IMR-90 (cell line): ENCODE results near the gene VPS35L. TPM values are rescaled to one million over a fixed set of nuclear protein-coding genes. Genes with fewer than 3 reads are reported as not detected.
A peak's percentile ranks its signal among the peaks of the same experiment; 100 is the strongest.

Source experiments
- ATAC-seq: fragments of 200-7000 bp; cut with Tn5 transposase; 2 replicates; pipeline ENCODE4 v1.9.1; 2020; ENCODE audit warnings: low read depth, mild to moderate bottlenecking, moderate library complexity
- BruUV-seq: library from RNA; stranded (reverse); fragments of 400-500 nt; replicated peaks from 2 replicates; lab custom pipeline; 2021; lab: Mats Ljungman, UMichigan
- CTCF ChIA-PET: fragments of 300-600 bp; formaldehyde crosslinking; extraction: SDS; loops from one replicate; lab custom pipeline; 2021; ENCODE audit warnings: antibody characterized with exemption; lab: Yijun Ruan, JAX
- POLR2A ChIA-PET: fragments of 300-600 bp; sonication (Branson Sonifier 250); formaldehyde crosslinking; loops from one replicate; lab custom pipeline; 2022; ENCODE audit warnings: antibody characterized with exemption; ENCODE audit not compliant: unreplicated experiment; lab: Charles Lee
- DNase-seq: peaks from one replicate; pipeline ENCODE4 v3.0.0; 2013
- H2AFZ ChIP-seq: replicated peaks from 2 replicates; pipeline ENCODE3; 2013; ENCODE audit warnings: low read length, mild to moderate bottlenecking; ENCODE audit not compliant: poor library complexity
- H2AK5ac ChIP-seq: 2 replicates; pipeline ENCODE4 v1.6.1; 2013; ENCODE audit warnings: low read depth, low read length, inconsistent platforms
- H2AK9ac ChIP-seq: replicated peaks from 2 replicates; pipeline ENCODE3; 2013; ENCODE audit warnings: mild to moderate bottlenecking, low read depth, low read length, moderate library complexity; ENCODE audit not compliant: poor library complexity
- H2BK120ac ChIP-seq: 2 replicates; pipeline ENCODE4 v1.6.1; 2013; ENCODE audit warnings: low read depth, low read length, inconsistent platforms
- H2BK15ac ChIP-seq: 3 replicates; pipeline ENCODE4 v1.6.1; 2013; ENCODE audit warnings: low read depth, low read length, inconsistent platforms
- H2BK20ac ChIP-seq: 2 replicates; pipeline ENCODE4 v1.6.1; 2013; ENCODE audit warnings: low read depth, mild to moderate bottlenecking, inconsistent platforms, low read length, moderate library complexity
- H2BK5ac ChIP-seq: 2 replicates; pipeline ENCODE4 v1.6.1; 2013; ENCODE audit warnings: mild to moderate bottlenecking, low read depth, low read length, inconsistent platforms; ENCODE audit not compliant: poor library complexity, severe bottlenecking
- H3K14ac ChIP-seq: replicated peaks from 2 replicates; pipeline ENCODE4 v1.6.1; 2013; ENCODE audit warnings: low read depth, low read length, inconsistent platforms
- H3K18ac ChIP-seq: 2 replicates; pipeline ENCODE4 v1.6.1; 2013; ENCODE audit warnings: low read depth, low read length, control low read depth
- H3K23ac ChIP-seq: 2 replicates; pipeline ENCODE4 v1.6.1; 2013; ENCODE audit warnings: low read depth, low read length, inconsistent platforms
- H3K27ac ChIP-seq: 2 replicates; pipeline ENCODE4 v1.5.1; 2013; ENCODE audit warnings: mild to moderate bottlenecking, control low read depth, low read length; ENCODE audit not compliant: insufficient read depth
- H3K27me3 ChIP-seq: 2 replicates; pipeline ENCODE4 v1.6.1; 2013; ENCODE audit warnings: low read length; ENCODE audit not compliant: control insufficient read depth, insufficient read depth
- H3K36me3 ChIP-seq: 2 replicates; pipeline ENCODE4 v1.6.1; 2013; ENCODE audit warnings: low read length, mixed read lengths; ENCODE audit not compliant: control insufficient read depth, insufficient read depth
- H3K4ac ChIP-seq: 2 replicates; pipeline ENCODE4 v1.6.1; 2013; ENCODE audit warnings: low read depth, low read length, inconsistent platforms
- H3K4me1 ChIP-seq: 2 replicates; pipeline ENCODE4 v1.6.1; 2013; ENCODE audit warnings: low read length, mixed read lengths; ENCODE audit not compliant: control insufficient read depth, insufficient read depth
- H3K4me2 ChIP-seq: 2 replicates; pipeline ENCODE4 v1.6.1; 2013; ENCODE audit warnings: low read depth, mild to moderate bottlenecking, control low read depth, low read length, moderate library complexity
- H3K4me3 ChIP-seq: 2 replicates; pipeline ENCODE4 v1.5.1; 2013; ENCODE audit warnings: low read depth, mild to moderate bottlenecking, control low read depth, low read length, moderate library complexity; ENCODE audit not compliant: insufficient read depth
- H3K56ac ChIP-seq: 2 replicates; pipeline ENCODE4 v1.6.1; 2013; ENCODE audit warnings: low read length, inconsistent platforms; ENCODE audit not compliant: insufficient read depth; ENCODE audit errors: extremely low read depth
- H3K79me1 ChIP-seq, 2 experiments: 2 replicates each; pipeline ENCODE4 v1.6.1; 2013; ENCODE audit warnings: low read length in 2 of 2, inconsistent platforms in 1 of 2, low read depth in 1 of 2
- H3K9ac ChIP-seq: 2 replicates; pipeline ENCODE4 v1.6.1; 2013; ENCODE audit warnings: low read depth, low read length, control low read depth
- H3K9me1 ChIP-seq: 2 replicates; pipeline ENCODE4 v1.6.1; 2013; ENCODE audit warnings: low read length, inconsistent platforms; ENCODE audit not compliant: insufficient read depth
- H3K9me3 ChIP-seq: 2 replicates; pipeline ENCODE4 v1.6.1; 2013; ENCODE audit warnings: low read length; ENCODE audit not compliant: control insufficient read depth, insufficient read depth
- H4K20me1 ChIP-seq: 2 replicates; pipeline ENCODE4 v1.6.1; 2013; ENCODE audit warnings: low read length, inconsistent platforms; ENCODE audit not compliant: insufficient read depth
- H4K5ac ChIP-seq: 2 replicates; pipeline ENCODE4 v1.6.1; 2013; ENCODE audit warnings: mild to moderate bottlenecking, low read depth, low read length, control low read depth
- H4K8ac ChIP-seq, 2 experiments: 2 replicates each; pipeline ENCODE4 v1.6.1; 2013; ENCODE audit warnings: low read depth in 2 of 2, low read length in 2 of 2, control low read depth in 1 of 2, inconsistent platforms in 1 of 2
- H4K91ac ChIP-seq: 2 replicates; pipeline ENCODE4 v1.6.1; 2013; ENCODE audit warnings: low read depth, low read length, inconsistent platforms; ENCODE audit not compliant: insufficient read depth
- CEBPB ChIP-seq: IDR thresholded peaks from 2 replicates; pipeline ENCODE4 v1.6.1; 2012; ENCODE audit warnings: low read depth, low read length, improper control_type of control experiment
- POLR2A ChIP-seq: IDR thresholded peaks from 2 replicates; pipeline ENCODE4 v1.6.1; 2012; ENCODE audit warnings: mild to moderate bottlenecking, low read depth, low read length
- RAD21 ChIP-seq: IDR thresholded peaks from 2 replicates; pipeline ENCODE4 v1.6.1; 2012; ENCODE audit warnings: low read length, improper control_type of control experiment
- RFX5 ChIP-seq: IDR thresholded peaks from 2 replicates; pipeline ENCODE4 v1.8.0; 2012; ENCODE audit warnings: low read depth, mild to moderate bottlenecking, low read length, moderate library complexity
- WGBS, 2 experiments: methylation state at CpG; one replicate each; pipeline versions ENCODE4 v1.1.5 to v1.1.7; 2013; ENCODE audit warnings: missing lambda C conversion rate in 2 of 2; ENCODE audit not compliant: insufficient read length in 1 of 2; ENCODE audit errors: extremely low coverage in 2 of 2; 5-methylcytosine and 5-hydroxymethylcytosine counted together
- dilution Hi-C: fragments of 300-500 bp; cut with HindIII; formaldehyde crosslinking; loops from one replicate; pipeline ENCODE4 v1.14.3; 2018; ENCODE audit warnings: low sequenced_read_pairs; ENCODE audit not compliant: unreplicated experiment
- in situ Hi-C: fragments of 300-500 bp; cut with MboI; formaldehyde crosslinking; loops from 3 replicates; pipeline ENCODE4 v1.14.3; 2019; ENCODE audit warnings: low sequenced_read_pairs, inconsistent platforms, mixed read lengths
- intact Hi-C: fragments of 100-400 bp; cut with micrococcal nuclease; formaldehyde crosslinking; loops from 2 replicates; pipeline ENCODE4 v1.10.0; 2022
- polyA plus RNA-seq, 3 experiments: library from polyadenylated mRNA; depleted of rRNA; stranded (reverse); fragments of >200 nt; gene quantifications; 2 replicates each; pipeline ENCODE4 v1.2.3, GENCODE V29; 2012; ENCODE audit warnings: low replicate concordance in 1 of 3
- total RNA-seq: library from RNA; depleted of rRNA; stranded (reverse); fragments of >200 nt; gene quantifications from 2 replicates; pipeline ENCODE4 v1.2.3, GENCODE V29; 2012
- TF ChIP-seq, protein P1 (sequence below): fragments of 150-350 bp; IDR thresholded peaks from 2 replicates; pipeline ENCODE4 v1.6.1; 2017; ENCODE audit warnings: mild to moderate bottlenecking, antibody characterized with exemption, low read length, low read depth

Gene VPS35L
- total and polyA plus RNA-seq, 2 of the 4 experiments (the other 2 are of a cell fraction): 28.0 to 40.1 TPM

DNA sequence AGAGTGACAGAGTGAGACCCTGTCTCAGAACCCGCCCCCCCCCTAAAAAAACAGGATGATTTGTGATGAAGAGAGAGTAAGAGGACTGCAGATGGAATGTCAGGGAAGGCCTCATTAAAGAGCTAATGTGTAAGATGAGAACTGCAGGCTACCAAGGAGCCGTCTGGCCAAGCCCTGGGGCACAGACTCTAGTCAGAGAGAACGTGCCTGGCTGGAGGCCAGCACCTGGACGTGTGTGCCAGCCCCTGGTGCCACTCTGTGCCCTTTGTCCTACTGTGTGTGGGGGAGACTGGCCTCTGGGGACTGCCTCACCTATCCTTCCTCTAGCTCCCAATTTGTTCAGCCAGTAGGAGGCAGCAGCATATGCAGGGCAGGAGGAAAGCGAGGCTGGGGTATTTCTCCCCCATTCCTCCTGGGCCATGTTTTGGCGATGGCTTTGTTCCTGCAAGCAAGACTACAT, 125.4 kb downstream of the VPS35L start:
- ChIA-PET POLR2A (no interaction called here), CTCF (interaction anchor here (0.5 to 1.5 kb wide), 3 partner anchors 8 to 18 kb away, joined by 3 read pairs; no protein-coding TSS in a partner anchor)
- Histone ChIP-seq H2BK5ac (no peak overlapping the region), H3K9me3 (peaks cover 2% of the 10 kb centered on the region), H3K18ac (no peak overlapping the region), H3K9me1 (no peaks in the 10 kb centered on the region; the same call in 1 of the 2 replicates), H4K5ac (no peak overlapping the region), H3K56ac (no peak overlapping the region), H3K4me2 (no peak overlapping the region), H3K27ac (no peak overlapping the region), H3K14ac (no peak overlapping the region), H3K4me3 (no peak overlapping the region), H3K4ac (no peak overlapping the region), H2BK15ac (no peak overlapping the region), H3K79me1 (peaks cover 0 to 3% of the 10 kb centered on the region in 2 experiments; a peak in 2 of 4 replicates), H2AK9ac (no peak overlapping the region), H4K91ac (no peak overlapping the region), H3K27me3 (no peaks in the 10 kb centered on the region), H2AK5ac (no peak overlapping the region), H2BK20ac (no peak overlapping the region), H3K4me1 (no peaks in the 10 kb centered on the region), H3K9ac (no peak overlapping the region), H4K20me1 (no peaks in the 10 kb centered on the region), H4K8ac (no peak overlapping the region), H2AFZ (peak overlapping the region; percentile 47), H2BK120ac (no peak overlapping the region), H3K23ac (no peak overlapping the region), H3K36me3 (peaks cover 31% of the 10 kb centered on the region)
- no TSS peak for BruUV-seq
- dilution Hi-C loops: no loop called here
- in situ Hi-C loops: no loop called here
- WGBS, 2 experiments: 80% methylated on average over 2 of the region's 6 CpGs; no CpG with 5 or more reads in 1 of the 2 experiments
- DNase-seq (no peak), ATAC-seq (no peak)
- intact Hi-C loops: no loop called here
- TF ChIP-seq POLR2A (no peak), RFX5 (no peak), RAD21 (peak; percentile 14; the same call in 1 of the 2 replicates), CEBPB (no peak)
- TF ChIP-seq, protein P1, sequence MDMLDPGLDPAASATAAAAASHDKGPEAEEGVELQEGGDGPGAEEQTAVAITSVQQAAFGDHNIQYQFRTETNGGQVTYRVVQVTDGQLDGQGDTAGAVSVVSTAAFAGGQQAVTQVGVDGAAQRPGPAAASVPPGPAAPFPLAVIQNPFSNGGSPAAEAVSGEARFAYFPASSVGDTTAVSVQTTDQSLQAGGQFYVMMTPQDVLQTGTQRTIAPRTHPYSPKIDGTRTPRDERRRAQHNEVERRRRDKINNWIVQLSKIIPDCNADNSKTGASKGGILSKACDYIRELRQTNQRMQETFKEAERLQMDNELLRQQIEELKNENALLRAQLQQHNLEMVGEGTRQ: no peak
